ENCODE results near the gene SHISA7. TPM values are rescaled to one million over a fixed set of nuclear protein-coding genes. Genes with fewer than 3 reads are reported as not detected.

SHISA7 gene
- polyA plus RNA-seq, 4 donors = 0.10 to 0.14 (median 0.13) TPM

DNA sequence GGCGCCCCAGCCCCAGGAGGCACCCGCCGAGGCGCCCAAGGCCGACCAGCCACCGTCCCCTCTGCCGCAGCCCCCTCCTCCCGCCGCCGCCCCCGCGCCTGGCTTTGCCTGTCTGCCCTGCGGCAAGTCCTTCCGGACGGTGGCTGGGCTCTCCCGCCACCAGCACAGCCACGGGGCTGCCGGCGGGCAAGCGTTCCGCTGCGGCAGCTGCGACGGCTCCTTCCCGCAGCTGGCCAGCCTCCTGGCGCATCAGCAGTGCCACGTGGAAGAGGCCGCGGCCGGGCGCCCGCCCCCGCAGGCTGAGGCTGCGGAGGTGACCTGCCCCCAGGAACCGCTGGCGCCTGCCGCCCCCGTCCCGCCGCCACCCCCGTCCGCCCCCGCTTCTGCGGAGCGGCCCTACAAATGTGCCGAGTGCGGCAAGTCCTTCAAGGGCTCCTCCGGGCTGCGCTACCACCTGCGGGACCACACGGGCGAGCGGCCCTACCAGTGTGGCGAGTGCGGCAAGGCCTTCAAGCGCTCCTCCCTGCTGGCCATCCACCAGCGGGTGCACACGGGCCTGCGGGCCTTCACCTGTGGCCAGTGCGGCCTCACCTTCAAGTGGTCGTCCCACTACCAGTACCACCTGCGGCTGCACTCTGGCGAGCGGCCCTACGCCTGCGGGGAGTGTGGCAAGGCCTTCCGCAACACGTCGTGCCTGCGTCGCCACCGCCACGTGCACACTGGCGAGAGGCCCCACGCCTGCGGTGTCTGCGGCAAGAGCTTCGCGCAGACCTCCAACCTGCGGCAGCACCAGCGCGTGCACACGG, 39.3 kb upstream of the SHISA7 start:
- no peak for DNase-seq (ENCODE audit: low read depth in 4 of 4, low spot score in 3 of 4)

DNA sequence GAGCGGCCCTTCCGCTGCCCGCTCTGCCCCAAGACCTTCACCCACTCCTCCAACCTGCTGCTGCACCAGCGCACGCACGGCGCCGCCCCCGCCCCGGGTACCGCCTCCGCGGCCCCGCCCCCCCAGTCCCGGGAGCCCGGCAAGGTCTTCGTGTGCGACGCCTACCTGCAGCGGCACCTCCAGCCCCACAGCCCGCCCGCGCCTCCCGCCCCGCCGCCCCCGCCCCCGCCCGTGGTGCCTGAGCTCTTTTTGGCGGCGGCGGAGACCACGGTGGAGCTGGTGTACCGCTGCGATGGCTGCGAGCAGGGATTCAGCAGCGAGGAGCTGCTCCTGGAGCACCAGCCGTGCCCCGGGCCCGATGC, 38.7 kb upstream of the SHISA7 start:
- DNase-seq (ENCODE audit: low read depth in 4 of 4, low spot score in 3 of 4) = no peak

DNA sequence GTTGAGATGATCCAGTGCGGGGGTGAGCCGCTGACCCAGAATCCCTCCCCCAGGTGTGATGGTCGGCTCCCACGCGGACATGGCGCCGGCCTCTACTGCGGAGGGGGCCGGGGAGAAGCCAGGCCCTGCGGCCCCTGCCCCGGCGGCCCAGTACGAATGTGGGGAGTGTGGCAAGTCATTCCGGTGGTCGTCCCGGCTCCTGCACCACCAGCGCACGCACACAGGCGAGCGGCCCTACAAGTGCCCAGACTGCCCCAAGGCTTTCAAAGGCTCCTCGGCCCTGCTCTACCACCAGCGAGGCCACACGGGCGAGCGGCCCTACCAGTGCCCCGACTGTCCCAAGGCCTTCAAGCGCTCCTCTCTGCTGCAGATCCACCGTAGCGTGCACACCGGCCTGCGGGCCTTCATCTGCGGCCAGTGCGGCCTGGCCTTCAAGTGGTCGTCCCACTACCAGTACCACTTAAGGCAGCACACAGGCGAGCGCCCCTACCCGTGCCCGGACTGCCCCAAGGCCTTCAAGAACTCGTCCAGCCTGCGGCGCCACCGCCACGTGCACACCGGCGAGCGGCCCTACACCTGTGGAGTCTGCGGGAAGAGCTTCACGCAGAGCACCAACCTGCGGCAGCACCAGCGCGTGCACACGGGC, 38.2 kb upstream of the SHISA7 start:
- no peak for DNase-seq (ENCODE audit: low read depth in 4 of 4, low spot score in 3 of 4)

DNA sequence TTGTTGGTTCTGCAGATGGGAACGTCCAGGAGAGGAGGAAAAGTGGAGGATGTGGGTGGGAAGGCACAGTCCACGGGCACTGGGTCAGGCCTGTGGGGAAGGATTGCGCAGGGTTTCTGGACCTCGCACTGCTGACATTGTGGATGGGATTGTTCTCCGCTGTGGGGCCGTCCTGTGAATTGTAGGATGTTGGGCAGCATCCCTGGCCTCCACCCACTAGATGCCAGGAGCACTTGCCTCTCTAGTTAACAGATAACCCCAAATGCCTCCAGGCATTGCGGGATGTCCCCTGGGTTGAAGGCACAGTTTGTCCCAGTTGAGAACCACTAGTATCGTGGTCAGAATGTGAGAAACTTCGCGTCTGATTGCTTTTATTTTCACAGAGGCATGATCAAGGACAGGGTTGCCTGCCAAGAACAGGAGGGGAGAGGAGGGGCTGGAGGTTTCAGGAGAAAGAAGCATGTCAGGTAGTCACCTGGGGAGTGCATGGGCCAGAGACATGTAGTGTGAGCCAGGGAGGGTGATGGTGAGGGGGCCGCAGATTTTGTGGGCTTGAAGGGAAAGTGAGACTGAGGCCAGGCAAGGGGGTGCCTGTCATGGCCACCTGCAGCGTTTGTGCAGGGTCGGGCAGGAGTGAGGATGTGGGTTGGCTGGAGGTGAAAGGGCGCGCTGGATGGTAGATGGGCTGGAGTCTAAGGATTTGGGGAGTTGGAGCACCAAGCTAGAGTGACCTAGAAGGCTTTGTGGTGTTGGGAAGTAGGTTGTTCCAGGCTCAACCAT, 36.5 kb upstream of the SHISA7 start:
- DNase-seq (ENCODE audit: low read depth in 4 of 4, low spot score in 3 of 4) = no peak

DNA sequence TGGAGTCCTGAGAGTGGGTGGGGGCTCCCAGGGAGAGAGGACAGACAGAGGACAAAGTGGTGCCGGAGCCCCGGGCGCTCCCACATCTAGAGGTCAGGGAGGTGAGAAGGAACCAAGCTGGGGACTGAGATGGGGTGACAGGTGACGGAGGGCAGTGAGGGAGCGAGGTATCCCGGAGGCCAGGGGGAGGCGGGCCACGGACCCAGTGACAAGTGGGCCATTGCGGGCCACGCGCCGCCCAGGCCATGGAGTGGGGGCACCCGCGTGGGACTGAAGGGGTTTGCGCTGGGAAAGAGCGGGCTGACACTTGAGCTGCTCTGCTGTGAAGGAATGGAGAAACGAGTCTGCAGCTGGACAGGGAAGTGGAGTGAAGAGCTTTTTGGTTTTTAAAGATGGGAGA, 35.9 kb upstream of the SHISA7 start:
- no peak for DNase-seq (ENCODE audit: low read depth in 4 of 4, low spot score in 3 of 4)

DNA sequence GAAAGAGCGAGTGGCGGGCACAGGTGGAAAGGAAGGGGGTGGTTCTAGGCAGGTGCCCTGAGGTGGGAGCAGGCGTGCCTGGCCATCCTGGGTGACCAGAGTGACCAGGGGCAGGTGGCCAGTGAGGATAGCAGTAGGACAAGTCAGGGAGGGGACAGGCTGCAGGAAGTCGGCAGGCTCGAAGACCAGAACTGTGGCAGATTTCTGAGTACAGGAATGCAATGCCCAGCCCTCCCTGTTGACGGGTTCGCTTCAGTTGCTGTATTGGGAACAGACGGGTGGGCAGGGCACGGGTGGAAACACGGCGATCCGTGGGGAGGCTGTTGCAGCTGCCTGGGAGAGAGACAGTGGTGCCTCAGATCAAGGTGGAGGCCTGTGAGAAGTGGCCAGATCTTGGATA, 35.3 kb upstream of the SHISA7 start:
- no peak for DNase-seq (ENCODE audit: low read depth in 4 of 4, low spot score in 3 of 4)

DNA sequence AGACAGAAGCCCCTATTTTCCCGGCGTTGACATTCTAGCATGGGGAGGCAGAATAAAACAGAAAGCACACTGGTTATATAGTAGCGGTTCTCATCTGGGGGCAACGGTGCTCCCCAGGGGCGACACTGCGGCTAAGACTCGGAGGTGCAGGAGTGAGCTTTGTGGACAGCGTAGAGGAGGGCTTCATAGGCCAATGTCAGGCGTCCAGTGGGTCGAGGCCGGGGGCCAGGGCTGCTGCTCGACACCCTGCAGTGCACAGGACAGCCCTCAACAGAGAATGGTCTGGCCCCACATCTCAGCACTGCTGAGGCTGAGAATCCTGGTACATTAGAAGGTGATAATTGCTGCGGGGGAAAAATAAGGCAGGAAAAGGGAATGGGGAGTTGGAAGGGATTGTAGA, 34.8 kb upstream of the SHISA7 start:
- DNase-seq (ENCODE audit: low read depth in 4 of 4, low spot score in 3 of 4) = no peak

DNA sequence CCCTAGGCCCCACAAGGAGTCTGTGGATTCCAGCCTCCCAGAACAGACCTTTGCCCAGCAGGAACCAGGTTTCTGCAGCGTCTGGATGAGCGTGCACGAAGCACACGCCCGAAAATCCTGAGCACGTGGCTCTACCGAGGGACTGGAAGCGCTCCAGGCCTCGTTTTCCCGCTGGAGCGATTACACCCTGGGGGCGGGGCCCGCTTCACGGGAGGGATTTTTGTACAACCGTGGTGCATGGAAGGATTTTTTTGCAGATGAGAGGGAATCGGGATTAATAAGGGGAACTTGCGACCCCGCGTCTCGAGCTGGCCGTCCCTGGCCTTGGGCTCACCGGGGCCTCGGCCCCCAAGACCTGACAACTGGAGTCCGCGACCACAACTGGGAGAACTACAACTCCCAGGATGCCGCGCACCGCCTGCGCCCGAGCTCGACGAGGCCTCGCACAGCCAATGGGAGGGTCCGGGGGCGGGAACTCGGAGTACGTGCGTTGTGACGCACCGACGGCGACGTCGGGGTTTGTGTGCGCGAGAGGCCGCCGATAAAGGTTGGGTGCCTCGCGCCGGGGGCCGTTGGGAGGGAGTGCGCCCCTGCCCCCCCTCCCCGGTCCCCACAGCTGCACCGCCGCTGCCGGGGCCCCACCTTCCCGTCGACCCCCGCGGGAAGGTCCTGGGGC, 33.1 kb upstream of the SHISA7 start, which contains the start of gene ZNF628:
ZNF628 (plus strand) TSS at position 518 of the 676 bp plus-strand sequence. CDS start 3,294 bp downstream, outside the sequence.
- peak; percentile 97 to 98 (median 97) for DNase-seq (ENCODE audit: low read depth in 4 of 4, low spot score in 3 of 4)

DNA sequence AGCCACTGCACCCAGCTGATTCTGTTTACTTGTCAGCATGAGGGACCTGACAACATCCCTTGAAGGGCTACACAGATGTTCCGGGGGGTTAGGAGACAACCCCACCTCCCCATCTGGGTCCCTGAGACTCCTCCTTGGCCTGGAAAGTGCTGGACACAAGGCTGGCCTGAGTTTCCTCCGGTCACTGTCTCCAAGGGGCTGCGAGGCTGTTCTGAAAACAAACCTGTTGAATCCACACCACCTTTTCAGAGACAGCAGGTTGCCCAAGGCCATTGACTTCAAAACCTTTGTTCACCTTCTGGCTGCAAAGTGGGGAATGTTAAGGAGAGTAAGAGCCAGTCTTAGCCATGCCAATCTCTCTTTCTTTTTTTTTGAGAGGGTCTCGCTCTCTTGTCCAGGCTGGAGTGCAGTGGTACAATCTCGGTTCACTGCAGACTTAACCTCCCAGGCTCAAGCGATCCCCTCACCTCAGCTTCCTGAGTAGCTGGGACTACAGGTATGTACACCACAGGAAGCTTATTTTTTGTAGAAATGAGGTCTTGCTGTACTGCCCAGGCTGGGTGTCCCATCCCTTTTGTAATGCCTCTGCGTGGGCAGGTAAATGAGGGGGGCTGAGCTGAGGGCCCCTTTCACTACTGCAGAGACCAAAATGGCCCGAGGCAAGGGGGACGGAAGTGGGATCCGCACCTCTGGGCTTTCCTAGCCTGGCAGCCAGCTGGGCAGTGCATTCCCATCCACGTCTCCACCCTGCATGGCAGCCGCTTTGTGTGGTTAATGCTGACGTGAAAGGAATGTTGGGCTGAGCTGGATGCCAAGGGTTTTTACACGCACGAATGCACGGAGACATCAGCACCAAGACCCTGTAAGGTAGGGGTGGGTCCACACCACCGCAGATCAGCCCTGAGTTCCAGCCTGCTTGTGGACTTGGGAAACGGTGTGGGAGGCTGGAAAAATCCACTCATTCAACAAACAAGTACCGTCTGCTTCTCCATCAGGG, 31.5 kb upstream of the SHISA7 start:
- DNase-seq (ENCODE audit: low read depth in 4 of 4, low spot score in 3 of 4) = no peak

DNA sequence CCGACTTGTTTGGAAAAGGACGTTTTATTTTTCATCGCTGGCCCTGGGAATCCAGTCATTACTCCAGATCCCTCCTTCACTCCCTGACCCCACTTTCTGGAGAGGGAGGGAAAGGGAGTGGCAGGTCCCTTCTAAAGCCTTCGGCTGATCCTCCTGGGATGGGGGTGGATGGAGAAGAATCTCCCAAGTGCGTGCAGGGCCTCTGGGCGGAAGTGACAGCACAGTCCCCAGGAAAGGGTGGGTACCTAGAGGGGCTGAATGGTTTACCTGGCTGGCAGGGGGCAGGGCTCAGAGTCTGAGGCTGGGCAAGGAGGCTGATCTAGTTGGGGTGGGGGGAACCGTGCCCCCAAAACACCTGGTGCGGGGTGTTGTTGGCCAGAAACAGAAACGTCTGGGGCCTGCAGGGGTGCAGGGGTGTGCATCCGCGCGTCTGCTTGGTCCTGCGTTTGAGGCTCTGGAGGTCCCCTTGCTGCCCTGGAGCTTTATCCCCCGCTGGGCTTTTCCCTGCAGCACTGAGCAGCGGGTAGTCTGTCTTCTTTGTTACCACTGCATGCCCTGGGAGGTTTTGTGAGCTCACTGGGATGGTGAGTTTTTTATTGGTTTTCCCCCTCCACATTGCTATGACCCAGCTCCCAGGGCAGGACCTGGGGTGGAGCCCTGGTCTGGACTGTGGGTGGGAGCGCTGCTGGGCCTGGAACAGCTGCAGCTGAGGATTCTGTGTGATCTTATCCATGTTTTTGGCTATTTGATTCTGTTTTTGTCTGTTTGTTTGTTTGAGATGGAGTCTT, 30.3 kb upstream of the SHISA7 start:
- no peak for DNase-seq (ENCODE audit: low read depth in 4 of 4, low spot score in 3 of 4)

DNA sequence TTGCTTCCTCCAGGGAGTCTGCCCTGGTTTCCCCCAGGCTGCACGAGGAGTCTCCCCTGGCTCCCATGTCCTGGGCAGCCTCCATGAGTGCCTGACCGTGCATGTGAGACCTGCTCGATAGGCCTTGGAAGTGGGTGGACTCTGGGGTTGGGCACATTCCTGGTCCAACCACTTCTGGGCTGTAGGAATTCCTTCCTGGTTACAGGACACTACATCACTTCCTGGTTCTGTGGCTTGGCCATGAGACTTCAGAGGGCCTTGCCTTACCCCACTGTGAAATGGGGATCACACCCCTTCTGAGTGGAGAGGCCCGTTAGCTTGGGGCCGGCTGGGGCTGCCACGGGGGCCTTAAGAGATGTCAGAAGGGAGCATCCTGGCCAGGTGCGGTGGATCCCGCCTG, 29.4 kb upstream of the SHISA7 start:
- no peak for DNase-seq (ENCODE audit: low read depth in 4 of 4, low spot score in 3 of 4)

DNA sequence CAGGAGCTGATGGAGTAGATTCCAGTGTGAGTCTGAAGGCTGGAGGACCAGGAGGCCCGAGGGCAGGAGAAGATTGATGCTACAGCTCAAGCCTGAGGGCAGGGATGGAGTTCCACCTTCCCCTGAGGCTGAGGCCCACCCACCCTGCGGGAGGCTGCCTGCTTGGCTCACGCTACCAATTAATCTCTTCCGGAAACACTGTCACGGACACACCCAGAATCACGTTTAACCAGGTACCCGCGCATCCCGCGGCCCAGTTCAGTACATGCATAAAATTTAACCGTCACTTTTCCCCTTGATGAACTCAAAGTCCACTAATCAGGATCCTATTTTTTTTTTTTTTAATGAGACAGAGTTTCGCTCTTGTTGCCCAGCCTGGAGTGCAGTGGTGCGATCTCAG, 28.2 kb upstream of the SHISA7 start:
- no peak for DNase-seq (ENCODE audit: low read depth in 4 of 4, low spot score in 3 of 4)

DNA sequence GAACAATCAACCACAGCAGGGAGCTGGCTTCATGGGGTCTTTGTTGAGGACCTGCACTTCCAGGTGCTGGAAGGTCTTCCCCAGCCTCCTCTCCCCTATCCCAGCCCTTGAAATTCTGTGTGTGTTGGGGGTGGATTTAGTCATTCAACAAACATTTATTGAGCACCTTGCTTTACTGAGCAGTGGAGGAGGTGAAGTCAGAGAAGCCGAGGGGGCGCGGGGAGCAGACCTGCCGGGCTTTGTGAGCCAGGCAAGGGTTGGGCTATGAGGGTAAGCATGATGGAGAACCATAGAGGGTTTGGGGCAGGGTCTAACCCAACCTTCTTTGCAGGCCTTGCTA, 24.9 kb upstream of the SHISA7 start:
- no peak for DNase-seq (ENCODE audit: low read depth in 4 of 4, low spot score in 3 of 4)

DNA sequence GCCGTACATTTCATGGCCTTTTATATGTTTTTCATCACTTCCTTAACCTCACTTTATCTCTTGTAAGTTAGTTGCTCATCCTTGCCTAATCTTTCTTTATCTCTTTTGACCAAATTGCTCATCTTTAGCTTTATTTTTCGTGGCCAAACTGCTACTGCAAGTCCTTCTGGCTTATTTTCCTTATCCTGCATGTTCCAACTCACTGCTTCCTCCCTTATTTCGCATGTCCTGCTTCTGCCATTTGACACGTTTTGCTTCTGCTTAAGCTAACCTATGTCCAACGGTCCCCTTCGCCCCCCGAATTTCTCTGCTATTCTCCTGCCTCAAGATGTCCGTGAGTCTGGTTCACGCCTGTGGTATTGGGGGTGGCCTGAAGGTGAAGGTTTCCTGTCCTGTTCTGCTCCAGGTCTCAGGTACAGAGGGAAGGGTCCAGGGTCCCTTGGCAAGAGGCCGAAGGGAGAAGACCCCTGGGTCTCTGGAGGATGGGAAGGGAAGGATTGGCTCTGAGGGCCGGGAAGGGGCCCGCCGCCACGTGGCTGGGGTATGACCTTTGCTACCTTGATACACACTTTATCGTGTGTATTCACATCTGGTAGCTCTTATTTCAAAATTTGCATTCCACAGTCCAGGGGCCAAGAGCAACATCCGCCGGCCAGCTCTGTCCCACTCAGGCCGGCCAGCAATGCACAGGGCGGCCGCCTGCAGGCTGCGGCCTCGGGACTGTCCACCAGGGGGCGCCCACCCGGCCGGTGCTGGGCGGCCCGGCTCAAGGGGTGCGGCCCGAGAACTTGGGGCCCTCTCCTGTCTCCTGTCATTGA, 24.3 kb upstream of the SHISA7 start:
- DNase-seq (ENCODE audit: low read depth in 4 of 4, low spot score in 3 of 4) = no peak

DNA sequence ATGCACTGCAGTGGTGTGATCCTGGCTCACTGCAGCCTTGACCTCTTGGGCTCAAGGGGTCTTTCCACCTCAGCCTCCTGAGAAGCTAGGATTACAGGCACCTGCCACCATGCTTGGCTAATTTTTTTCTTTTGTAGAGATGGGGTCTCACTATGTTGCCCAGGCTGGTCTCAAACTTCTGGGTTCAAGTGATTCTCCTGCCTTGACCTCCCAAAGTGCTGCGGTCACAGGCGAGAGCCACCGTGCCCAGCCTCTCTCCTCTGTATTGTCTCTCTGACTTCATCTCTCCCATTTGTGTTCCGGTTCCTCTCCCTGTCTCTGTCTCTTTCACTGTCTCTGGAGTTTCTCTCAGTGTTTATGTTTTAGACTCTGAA, 23.1 kb upstream of the SHISA7 start:
- no peak for DNase-seq (ENCODE audit: low read depth in 4 of 4, low spot score in 3 of 4)

DNA sequence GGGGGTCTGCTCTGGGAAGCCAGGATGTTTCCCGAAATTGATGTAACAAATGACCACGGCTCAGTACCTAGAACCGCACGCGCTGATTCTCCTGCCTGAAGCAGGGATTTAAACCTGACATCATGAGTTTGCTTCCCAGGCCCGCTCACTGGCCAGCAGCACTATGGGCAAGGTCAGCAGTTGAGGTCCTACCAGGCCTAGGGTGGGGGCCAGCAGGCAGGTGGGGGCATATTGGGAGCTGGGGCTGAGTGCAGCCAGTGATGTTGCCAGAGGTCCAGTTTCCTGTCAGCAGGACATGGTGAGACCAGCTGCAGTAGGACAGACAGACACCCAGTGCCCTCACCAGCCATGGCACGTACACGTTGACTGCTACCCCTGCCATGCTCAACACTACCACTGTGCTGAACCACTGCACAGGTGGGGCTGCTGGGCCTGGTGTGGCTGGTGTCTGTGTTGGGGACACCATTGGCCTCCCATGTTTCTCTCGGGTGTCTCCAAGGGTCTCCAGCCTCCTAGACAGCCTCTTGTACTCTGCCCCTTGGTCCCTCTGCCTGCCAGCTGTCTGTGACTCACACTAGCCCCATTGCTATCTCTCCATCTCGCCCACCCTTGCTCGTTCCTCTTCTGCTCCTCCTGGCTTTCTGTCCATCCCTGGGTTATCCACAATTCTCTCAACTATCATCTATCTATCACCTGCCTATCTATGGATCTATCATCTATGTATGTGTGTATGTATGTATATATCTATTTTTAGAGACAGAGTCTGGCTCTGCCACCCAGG, 22.6 kb upstream of the SHISA7 start:
- no peak for DNase-seq (ENCODE audit: low read depth in 4 of 4, low spot score in 3 of 4)

DNA sequence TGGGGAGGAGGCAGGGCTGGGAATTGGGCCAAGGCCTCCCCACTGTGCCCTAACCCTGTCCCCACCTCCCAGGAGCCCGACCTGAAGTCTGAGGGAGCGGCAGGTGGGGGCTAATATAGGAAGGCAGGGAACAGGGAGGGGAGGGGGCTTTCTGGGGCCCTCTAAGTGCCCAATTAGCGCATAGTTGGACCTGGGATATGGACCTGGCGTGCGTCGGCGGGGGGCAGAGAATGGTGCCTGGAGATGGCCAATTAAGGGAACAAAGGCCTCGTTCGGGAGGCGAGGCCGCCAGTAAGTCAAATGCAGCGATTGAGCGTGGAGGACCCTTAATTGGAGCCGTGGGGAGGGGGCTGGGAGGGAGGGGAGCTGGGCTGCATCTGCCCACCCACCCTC, 21.6 kb upstream of the SHISA7 start, which contains the start of gene C19orf85:
C19orf85 (minus strand) TSS at position 90 of the 393 bp plus-strand sequence. CDS start 197 bp downstream, outside the sequence.
- DNase-seq (ENCODE audit: low read depth in 4 of 4, low spot score in 3 of 4) = no peak

Data from right renal pelvis (tissue), 4 donors.